Measurements from ENCODE around the gene TREML4. TPM values are rescaled to one million over a fixed set of nuclear protein-coding genes. Genes with fewer than 3 reads are reported as not detected.
"Not testable (repeated sequence)": the region's sequence is repeated elsewhere in the genome, so short reads cannot be mapped to it uniquely, and the experiment has no call there.

The TREML4 gene
- total RNA-seq, 4 donors from 2014 or later, result not detected

DNA sequence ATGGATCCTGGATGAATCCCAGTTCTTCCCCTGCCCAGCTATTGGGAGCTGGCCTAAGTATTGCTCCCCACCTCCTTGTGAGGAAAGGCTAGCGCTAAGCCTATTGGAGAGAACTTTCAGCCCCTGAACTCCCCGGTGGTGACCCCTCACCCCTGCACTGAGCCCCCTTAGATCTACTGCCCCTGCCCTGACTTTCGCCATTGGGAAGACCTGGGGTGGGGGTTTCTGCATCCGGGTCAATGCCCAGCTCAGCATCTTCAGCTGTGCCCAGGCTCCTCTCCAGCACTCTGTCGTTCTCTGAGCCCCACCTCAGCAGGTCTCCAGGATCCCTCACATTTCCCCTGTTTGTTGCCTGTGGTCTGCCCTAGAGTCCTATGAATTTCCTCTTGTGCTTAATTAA lies 9.0 kb downstream of the TREML4 start:
- DNase-seq, result no peak
- no peak overlapping the region for H3K4me3 ChIP-seq (replicated peaks in 1 of 3)
- no peak overlapping the region for H3K27ac ChIP-seq
- no peaks in the 10 kb centered on the region for H3K9me3 ChIP-seq
- intact Hi-C loops (cut with DNase I), result no loop called here
- 75 to 78% methylated on average over 5 of the region's 5 CpGs for WGBS, 2 donors
- no peaks in the 10 kb centered on the region for H3K27me3 ChIP-seq
- no peaks in the 10 kb centered on the region for H3K4me1 ChIP-seq
- no peaks in the 10 kb centered on the region for H3K36me3 ChIP-seq
- TF ChIP-seq POLR2A (IDR thresholded peaks at IDR 0.05), result no peak
- TF ChIP-seq, protein P1, sequence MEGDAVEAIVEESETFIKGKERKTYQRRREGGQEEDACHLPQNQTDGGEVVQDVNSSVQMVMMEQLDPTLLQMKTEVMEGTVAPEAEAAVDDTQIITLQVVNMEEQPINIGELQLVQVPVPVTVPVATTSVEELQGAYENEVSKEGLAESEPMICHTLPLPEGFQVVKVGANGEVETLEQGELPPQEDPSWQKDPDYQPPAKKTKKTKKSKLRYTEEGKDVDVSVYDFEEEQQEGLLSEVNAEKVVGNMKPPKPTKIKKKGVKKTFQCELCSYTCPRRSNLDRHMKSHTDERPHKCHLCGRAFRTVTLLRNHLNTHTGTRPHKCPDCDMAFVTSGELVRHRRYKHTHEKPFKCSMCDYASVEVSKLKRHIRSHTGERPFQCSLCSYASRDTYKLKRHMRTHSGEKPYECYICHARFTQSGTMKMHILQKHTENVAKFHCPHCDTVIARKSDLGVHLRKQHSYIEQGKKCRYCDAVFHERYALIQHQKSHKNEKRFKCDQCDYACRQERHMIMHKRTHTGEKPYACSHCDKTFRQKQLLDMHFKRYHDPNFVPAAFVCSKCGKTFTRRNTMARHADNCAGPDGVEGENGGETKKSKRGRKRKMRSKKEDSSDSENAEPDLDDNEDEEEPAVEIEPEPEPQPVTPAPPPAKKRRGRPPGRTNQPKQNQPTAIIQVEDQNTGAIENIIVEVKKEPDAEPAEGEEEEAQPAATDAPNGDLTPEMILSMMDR (IDR thresholded peaks at IDR 0.05), result no peak

DNA sequence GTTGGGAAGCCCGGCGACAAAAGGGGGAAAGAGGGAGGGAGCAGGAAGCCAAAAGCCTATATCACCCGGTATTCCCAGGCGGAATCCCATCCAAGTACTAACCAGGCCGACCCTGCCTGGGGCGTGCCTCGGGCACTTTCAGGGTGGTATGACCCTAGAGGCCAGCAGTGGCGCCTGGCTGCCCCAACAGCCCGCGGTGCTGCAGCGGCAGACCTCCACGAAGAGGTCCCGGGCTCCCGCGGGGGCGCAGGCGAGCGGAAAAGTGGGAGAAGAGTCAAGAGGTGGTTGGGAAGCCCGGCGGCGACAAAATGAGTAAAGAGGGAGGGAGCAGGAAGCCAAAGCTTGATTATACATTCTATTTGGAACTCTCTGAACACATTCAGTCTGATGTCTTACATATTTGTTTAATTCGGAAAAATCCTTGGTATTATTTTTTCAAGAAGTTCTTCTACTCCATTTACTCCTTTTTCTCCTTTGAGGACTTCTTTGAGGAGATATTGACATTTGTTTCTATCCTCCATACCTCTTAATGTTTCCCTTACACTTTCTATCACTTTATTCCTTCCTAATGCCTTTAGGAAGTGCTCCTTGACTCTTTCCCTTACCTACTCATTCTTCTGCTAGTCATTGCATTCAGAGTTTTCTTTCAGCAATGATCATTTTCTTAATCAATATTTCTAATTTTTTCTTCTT lies 11.5 kb downstream of the TREML4 start:
- no peaks in the 10 kb centered on the region for H3K27me3 ChIP-seq
- H3K36me3 ChIP-seq, result no peaks in the 10 kb centered on the region
- no peak overlapping the region for H3K27ac ChIP-seq
- no peak for DNase-seq
- intact Hi-C loops (cut with DNase I), result no loop called here
- WGBS, 2 donors, result 10 to 12% methylated on average over 22 of the region's 22 CpGs
- H3K4me3 ChIP-seq (replicated peaks in 1 of 3), result no peak overlapping the region
- TF ChIP-seq, protein P1 (IDR thresholded peaks at IDR 0.05), result no peak
- no peak for TF ChIP-seq POLR2A (IDR thresholded peaks at IDR 0.05)
- H3K9me3 ChIP-seq, result no peaks in the 10 kb centered on the region
- H3K4me1 ChIP-seq, result no peaks in the 10 kb centered on the region

DNA sequence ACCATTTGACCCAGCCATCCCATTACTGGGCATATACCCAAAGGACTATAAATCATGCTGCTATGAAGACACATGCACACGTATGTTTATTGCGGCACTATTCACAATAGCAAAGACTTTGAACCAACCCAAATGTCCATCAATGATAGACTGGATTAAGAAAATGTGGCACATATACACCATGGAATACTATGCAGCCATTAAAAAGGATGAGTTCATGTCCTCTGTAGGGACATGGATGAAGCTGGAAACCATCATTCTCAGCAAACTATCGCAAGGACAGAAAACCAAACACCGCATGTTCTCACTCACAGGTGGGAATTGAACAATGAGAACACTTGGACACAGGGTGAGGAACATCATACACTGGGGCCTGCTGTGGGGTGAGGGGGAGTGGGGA lies 18.4 kb downstream of the TREML4 start:
- H3K27ac ChIP-seq; H3K4me3 ChIP-seq (replicated peaks in 1 of 3); H3K9me3 ChIP-seq; H3K27me3 ChIP-seq; H3K4me1 ChIP-seq; DNase-seq; H3K36me3 ChIP-seq; intact Hi-C loops (cut with DNase I): not testable (repeated sequence)
- 95 to 99% methylated on average over 4 of the region's 4 CpGs for WGBS, 2 donors

DNA sequence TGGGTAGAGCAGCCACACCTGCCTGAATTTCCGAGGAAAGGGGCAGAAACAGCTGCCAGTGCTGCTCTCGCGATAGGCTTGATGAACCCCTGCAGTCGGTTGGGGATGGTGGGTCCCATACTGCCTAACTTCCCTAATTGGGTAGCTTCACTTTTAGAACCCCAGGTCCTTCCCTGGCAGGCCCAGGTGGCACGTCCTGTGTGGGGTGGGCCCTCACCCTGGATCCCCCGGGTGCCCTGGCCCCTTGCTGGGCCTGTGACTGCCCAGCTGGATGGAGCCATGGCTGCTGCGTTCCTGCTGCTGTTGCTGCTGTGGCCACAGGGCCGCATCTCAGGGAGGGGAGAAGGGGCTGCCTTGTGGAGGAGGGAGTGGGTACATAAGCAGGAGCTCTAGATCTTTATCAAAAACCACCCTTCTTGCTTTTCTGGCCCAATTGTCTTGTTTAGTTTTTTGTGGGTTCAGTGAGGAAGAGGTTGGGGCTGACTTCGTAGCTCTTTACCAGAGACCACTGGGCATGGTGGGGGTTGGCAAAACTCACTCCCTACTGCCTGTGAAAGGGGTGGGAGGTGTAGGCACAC lies 19.2 kb downstream of the TREML4 start:
- H3K9me3 ChIP-seq, result no peaks in the 10 kb centered on the region
- TF ChIP-seq, protein P1 (IDR thresholded peaks at IDR 0.05), result no peak
- no peak for TF ChIP-seq POLR2A (IDR thresholded peaks at IDR 0.05)
- intact Hi-C loops (cut with DNase I), result no loop called here
- H3K36me3 ChIP-seq, result no peaks in the 10 kb centered on the region
- H3K4me1 ChIP-seq, result no peaks in the 10 kb centered on the region
- no peak overlapping the region for H3K4me3 ChIP-seq (replicated peaks in 1 of 3)
- H3K27me3 ChIP-seq, result no peaks in the 10 kb centered on the region
- 75 to 76% methylated on average over 8 of the region's 9 CpGs for WGBS, 2 donors
- DNase-seq, result no peak
- H3K27ac ChIP-seq, result no peak overlapping the region

DNA sequence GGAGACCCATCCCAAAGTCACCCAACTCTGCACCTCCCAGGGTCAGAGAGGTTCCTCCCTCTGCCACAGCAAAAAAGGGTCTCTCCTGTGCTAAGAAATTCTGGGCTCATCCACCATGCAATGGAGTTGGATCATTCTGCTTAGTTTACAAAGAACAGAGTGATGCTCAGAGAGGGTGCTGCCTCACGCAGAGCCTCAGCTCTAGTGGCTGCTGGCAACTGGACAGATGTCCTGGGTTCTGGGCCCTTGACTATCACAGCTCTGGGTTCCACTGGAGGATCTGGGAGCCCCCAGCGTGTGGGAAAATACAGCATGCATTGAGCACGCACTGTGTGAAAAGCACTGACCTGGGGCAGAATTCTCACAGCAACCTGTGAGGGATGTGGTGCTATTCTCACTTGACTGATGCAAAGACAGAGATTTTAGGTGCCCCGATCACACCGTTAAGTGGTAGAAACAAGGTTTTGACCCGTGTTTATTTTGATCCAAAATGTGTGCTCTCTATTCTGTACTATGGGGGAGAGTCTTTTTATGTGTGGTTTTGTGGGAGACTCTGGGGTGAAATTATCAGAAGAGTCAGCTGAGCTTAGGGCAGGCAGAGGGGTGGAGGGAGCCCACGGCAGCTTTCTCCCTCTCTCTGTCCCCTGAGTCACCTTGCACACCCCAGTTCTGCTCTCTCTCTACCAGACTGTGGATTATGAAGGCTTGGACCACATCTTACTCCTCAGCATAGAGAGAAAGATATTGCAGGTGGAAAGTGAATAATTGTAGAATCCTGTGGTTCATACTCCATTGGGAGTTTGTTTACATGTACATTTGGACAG lies 19.9 kb downstream of the TREML4 start:
- intact Hi-C loops (cut with DNase I), result no loop called here

More for the DNA sequence above, 19.9 kb downstream of the TREML4 start:
- Histone ChIP-seq H3K4me1 (no peaks in the 10 kb centered on the region), H3K9me3 (no peaks in the 10 kb centered on the region), H3K27me3 (no peaks in the 10 kb centered on the region), H3K4me3 (replicated peaks in 1 of 3) (no peak overlapping the region), H3K27ac (no peak overlapping the region), H3K36me3 (no peaks in the 10 kb centered on the region)
- 79 to 81% methylated on average over 7 of the region's 7 CpGs for WGBS, 2 donors
- no peak for TF ChIP-seq POLR2A (IDR thresholded peaks at IDR 0.05)
- TF ChIP-seq, protein P1 (IDR thresholded peaks at IDR 0.05), result no peak
- no peak for DNase-seq

Measured in thyroid gland (tissue), 4 donors.